ENCODE results near the gene MYO19.

DNA sequence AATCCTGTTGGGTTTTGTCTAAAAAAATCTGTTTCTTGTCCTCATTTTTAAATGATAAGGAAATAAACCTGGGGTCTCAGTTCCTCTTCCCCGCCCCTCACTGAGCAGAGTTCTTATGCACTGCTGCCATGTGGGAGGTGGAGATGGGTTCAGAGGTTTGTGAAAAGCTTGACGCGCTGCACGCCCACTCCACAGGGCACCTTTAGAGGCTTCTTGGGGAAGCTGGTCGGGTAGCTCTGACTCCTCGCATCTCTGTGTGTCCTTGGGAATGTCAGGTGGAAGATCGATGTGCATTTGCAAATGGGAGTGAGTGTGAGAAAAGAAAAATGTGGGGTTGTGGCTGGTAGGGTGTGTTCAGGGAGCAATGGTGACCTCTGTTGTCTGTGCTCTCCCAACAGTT lies 52.8 kb downstream of the MYO19 start:
- no peak for TF ChIP-seq EZH2 (optimal IDR thresholded peaks at IDR 0.05; ENCODE audit: low read depth, low read length)
- TF ChIP-seq, protein P1, sequence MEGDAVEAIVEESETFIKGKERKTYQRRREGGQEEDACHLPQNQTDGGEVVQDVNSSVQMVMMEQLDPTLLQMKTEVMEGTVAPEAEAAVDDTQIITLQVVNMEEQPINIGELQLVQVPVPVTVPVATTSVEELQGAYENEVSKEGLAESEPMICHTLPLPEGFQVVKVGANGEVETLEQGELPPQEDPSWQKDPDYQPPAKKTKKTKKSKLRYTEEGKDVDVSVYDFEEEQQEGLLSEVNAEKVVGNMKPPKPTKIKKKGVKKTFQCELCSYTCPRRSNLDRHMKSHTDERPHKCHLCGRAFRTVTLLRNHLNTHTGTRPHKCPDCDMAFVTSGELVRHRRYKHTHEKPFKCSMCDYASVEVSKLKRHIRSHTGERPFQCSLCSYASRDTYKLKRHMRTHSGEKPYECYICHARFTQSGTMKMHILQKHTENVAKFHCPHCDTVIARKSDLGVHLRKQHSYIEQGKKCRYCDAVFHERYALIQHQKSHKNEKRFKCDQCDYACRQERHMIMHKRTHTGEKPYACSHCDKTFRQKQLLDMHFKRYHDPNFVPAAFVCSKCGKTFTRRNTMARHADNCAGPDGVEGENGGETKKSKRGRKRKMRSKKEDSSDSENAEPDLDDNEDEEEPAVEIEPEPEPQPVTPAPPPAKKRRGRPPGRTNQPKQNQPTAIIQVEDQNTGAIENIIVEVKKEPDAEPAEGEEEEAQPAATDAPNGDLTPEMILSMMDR (IDR thresholded peaks at IDR 0.05; ENCODE audit: low read length): no peak
